Panc1 (cell line): ENCODE measurements around the gene DHX34.

Experiments used
- REST ChIP-seq, 2 experiments: IDR thresholded peaks; 2 replicates each; pipeline ENCODE4 v1.6.1; 2011 to 2012; ENCODE audit warnings: low read depth in 2 of 2, control low read depth in 1 of 2, low read length in 1 of 2, mild to moderate bottlenecking in 1 of 2, moderate library complexity in 1 of 2; ENCODE audit not compliant: insufficient read depth in 1 of 2
- TF ChIP-seq, protein P1 (sequence below): fragments of 450-650 bp; IDR thresholded peaks from 2 replicates; pipeline ENCODE4 v1.5.1; 2017; ENCODE audit warnings: mild to moderate bottlenecking

DNA sequence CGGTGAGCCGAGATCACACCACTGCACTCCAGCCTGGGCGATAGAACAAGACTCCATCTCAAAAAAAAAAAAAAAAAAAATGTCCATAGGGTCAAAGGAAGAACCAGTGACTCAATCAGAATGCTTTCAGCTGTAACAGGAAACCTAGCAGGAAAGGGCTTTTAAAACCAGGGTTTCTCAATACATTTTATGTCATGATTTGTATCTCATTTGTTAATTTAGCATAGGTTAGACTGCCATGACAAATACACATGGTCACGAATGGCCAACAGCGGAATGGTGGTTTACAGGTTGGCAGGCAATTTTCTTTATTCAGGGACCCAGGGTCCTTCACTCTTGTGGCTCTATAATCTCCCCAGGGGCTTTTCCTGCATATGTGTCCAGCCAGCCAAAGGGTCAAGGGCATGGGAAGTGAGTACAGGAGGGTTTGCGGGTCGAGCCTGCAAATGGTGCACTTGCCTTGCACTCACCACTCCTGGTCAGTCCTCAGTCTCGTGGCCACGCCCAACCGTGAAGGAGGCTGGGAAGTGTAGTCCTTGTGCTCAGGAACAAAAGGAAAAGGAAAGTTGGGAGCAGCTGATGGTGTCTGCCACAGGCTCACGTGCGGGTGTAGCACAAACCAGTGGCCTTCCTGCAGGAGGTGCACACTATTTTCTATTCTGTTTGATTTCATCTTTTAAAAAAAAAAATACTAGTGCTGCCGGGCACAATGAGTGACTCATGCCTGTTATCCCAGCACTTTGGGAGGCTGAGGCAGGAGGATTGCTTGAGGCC lies 14.8 kb downstream of the DHX34 start:
- TF ChIP-seq, protein P1, sequence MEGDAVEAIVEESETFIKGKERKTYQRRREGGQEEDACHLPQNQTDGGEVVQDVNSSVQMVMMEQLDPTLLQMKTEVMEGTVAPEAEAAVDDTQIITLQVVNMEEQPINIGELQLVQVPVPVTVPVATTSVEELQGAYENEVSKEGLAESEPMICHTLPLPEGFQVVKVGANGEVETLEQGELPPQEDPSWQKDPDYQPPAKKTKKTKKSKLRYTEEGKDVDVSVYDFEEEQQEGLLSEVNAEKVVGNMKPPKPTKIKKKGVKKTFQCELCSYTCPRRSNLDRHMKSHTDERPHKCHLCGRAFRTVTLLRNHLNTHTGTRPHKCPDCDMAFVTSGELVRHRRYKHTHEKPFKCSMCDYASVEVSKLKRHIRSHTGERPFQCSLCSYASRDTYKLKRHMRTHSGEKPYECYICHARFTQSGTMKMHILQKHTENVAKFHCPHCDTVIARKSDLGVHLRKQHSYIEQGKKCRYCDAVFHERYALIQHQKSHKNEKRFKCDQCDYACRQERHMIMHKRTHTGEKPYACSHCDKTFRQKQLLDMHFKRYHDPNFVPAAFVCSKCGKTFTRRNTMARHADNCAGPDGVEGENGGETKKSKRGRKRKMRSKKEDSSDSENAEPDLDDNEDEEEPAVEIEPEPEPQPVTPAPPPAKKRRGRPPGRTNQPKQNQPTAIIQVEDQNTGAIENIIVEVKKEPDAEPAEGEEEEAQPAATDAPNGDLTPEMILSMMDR = no peak
- no peak for TF ChIP-seq REST (IDR thresholded peaks at IDR 0.05; ENCODE audit: insufficient read depth in 1 of 2, low read depth in 2 of 2, low read length in 1 of 2)
